Hematopoietic multipotent progenitor cell treated with erythropoietin and hydrocortisone succinate and interleukin-3 and kit ligand, for 4 days (in vitro differentiated cells): Measurements from ENCODE around the gene ITK.
"Not testable (repeated sequence)": the region's sequence is repeated elsewhere in the genome, so short reads cannot be mapped to it uniquely, and the experiment has no call there.

Experiments
- DNase-seq: peaks from one replicate; pipeline ENCODE4 v3.0.0-alpha.2; 2015

ITK gene

DNA sequence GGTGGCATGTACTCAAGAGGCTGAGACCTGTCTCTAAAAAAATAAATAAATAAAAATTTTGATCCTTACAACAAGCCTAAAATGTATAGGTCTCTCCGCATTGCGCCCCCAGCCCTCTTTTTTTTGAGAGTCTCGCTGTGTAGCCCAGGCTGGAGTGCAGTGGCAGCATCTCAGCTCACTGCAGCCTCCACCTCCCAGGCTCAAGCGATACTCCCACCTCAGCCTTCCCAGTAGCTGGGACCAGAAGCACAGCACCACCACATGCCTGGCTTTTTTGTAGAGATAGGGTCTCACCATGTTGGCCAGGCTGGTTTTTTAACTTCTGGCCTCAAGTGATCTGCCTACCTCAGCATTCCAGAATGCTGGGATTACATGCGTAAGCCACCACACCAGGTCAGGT lies 12.4 kb upstream of the ITK start:
- no peak for DNase-seq

DNA sequence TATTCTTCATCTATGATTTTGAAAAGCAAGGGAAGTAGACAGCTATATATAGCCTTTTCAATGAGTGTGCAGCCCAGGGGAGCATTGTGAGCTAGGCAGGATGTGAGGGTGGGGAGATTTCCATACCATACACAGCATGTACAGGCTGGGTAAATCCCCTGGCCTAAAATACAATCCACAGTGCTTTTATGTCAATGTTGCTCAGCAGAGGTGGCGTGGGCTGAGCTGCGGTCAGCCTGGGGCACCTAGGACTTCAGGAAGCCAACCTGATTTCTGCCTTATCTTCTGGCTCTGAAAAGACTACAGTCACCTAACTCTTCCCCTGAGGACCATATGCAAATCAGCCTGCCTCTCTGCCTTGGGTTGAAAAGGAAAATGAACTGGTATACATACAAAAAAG lies 8.2 kb upstream of the ITK start:
- no peak for DNase-seq

GRCh38 chr5:157175071-157175612 lies 5.5 kb upstream of the ITK start:
- DNase-seq: no peak

- DNase-seq: no peak
These were observed 2.7 kb upstream of the ITK start for GRCh38 chr5:157177953-157178352.

- no peak for DNase-seq
These were observed 1.7 kb upstream of the ITK start for GRCh38 chr5:157178966-157179365.

GRCh38 chr5:157182143-157182757 lies 1.6 kb downstream of the ITK start:
- no peak for DNase-seq

DNA sequence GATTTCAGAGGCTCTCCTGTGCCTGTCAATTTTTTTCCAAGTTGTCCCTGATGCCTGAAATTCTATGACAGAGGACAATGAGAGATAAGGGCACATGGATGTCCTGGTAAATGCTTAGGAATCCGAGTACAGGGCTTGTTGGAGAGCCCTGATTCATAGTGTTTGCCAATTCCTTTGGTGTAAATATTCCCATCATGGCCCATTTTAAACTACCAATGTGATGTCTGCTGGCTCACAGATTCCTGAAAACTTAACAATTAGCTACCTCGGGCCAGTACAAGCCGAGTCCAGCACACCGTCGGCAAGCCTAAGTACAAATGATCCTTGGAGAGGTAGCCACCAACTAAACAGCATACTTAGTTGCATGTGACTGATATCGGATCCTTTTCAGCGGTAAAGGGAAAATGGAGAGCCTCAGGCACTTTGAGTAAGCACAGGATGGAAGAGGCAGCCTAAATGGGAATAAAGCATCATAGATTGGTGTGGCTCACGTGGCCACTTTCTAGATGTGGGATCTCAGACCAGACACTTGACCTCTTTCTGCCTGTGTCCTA lies 3.6 kb downstream of the ITK start:
- DNase-seq: no peak

- not testable (repeated sequence) for DNase-seq
These were observed 4.5 kb downstream of the ITK start for GRCh38 chr5:157185122-157185521.

- DNase-seq: no peak
These were observed 5.8 kb downstream of the ITK start for GRCh38 chr5:157186309-157187045.

GRCh38 chr5:157187046-157187754 lies 6.6 kb downstream of the ITK start:
- no peak for DNase-seq

- DNase-seq: no peak
These were observed 7.6 kb downstream of the ITK start for GRCh38 chr5:157188270-157188669.

DNA sequence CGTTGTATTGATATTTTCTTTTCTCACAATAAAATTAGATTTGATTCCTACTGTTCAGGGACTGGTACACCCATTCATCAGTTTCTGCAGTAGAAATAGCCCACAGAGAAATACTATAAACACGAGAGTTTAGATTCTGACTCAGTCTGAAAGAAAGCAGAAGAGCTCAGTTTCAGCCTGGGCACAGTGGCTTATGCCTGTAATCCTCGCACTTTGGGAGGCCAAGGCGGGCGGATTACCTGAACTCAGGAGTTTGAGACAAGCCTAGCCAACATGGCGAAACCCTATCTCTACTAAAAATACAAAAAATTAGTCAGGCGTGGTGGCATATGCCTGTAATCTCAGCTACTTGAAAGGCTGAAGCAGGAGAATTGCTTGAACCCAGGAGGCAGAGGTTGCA lies 8.6 kb downstream of the ITK start:
- no peak for DNase-seq

DNA sequence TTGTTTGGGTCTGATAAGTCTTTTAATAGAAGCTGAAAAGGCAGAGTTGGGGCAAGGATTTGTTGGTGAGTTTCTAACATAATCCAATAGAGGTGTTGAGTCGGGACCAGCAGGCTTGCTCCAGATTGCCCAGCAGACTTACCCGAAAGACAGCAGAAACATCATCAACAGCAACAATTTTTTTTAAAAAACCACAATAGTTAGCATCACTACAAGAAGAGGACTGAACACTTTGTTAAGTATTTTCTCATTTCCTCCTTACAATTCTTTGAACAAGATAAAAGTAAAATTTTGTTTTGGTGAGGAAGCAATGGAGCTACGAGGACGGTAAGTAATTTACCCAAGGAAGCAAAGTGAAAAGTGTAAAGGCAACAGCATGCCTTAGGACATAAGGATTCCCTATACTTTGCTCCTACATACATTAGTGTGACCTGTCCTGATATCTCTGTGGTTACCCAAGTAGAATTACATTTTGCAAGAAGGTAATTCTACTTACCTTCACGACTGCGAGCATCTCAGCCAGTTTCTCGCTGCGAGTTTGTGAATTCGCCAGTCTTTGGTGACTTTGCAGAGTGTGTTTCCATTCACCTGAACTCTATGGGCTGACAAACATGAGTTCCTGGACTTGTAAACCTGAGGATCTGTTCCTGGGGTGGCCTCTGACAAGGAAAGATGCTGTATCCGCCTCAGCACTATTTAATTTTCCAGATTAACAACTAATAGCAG lies 13.2 kb downstream of the ITK start:
- no peak for DNase-seq

DNA sequence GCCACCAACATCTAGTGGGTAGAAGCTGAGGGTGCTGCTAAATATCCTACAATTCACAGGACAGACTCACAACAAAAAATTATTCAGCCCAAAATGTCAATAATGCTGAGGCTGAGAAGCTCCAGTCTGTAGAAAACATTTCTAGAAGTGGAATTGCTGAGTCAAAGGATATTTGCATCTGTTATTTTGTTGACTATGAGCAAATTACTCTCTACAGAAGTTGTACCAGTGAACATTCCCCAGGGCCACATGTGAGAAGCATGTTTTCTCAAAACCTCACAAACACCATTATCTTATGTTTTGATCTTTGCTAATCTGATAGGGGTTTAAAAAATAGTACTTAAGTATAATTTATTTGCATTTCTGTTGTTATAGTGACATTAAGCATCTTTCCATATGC lies 15.4 kb downstream of the ITK start:
- no peak for DNase-seq

GRCh38 chr5:157197086-157197485 lies 16.4 kb downstream of the ITK start:
- no peak for DNase-seq

GRCh38 chr5:157198277-157198986 lies 17.8 kb downstream of the ITK start:
- DNase-seq: peak; percentile 10

GRCh38 chr5:157201857-157202256 lies 21.2 kb downstream of the ITK start:
- DNase-seq: no peak

DNA sequence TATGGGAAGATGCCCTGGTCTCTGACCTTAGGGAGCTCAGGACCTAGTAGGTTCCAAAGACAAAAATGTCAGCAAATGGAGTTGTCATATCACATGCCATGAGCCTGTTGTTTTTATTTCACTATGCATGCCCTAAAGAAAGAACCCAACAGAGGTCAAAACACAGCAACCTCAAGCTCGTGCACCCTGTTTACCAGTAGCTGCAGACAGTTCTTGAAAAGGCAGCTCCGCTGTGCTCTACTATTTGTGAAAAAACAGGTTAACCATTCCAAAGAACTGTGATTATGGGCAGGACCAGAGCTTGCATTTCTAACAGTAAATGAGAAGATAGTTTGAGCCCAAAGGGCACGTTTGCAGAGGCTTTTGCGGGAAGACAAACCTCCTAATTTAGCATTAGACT lies 22.8 kb downstream of the ITK start:
- no peak for DNase-seq

DNA sequence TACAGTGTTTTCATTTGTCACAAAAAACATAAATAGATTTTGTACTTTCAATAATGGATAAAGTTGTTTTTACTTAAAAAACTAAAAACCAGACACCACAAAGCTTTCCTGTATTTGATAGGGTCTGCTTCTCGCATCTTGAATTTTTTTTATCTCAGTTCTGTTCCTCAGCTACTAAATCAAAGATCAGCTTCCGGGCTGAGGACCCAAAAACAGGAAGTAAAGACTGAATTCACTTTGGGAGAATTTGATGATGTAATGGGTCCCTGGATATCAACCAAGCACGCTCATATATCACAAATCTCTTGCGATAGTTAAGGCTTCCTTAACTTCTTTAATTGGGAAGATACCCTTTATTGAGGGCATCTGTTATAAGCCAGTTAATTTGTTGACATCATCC lies 24.1 kb downstream of the ITK start:
- peak; percentile 72 for DNase-seq

GRCh38 chr5:157205708-157206107 lies 25.1 kb downstream of the ITK start:
- no peak for DNase-seq

DNA sequence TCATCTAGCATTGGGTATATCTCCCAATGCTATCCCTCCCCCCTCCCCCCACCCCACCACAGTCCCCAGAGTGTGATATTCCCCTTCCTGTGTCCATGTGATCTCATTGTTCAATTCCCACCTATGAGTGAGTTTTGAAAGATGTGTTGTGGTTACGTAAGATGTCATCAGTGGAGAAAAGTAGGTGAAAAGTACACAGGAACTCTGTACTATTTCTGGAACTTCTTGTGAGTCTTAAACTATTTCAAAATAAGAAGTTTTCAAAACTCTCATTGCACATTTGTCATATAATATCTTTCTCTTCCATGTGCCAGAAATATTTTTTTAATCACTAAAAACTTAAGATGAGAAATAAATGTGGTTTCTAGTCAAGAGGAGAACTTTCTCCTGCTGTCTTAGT lies 30.0 kb downstream of the ITK start:
- not testable (repeated sequence) for DNase-seq

- DNase-seq: peak; percentile 29
These were observed 31.7 kb downstream of the ITK start for GRCh38 chr5:157212307-157212706.
